Measurements from ENCODE around the gene VSX2. TPM values are rescaled to one million over a fixed set of nuclear protein-coding genes. Genes with fewer than 3 reads are reported as not detected.

Gene VSX2
- total and polyA plus RNA-seq, 2 of the 13 experiments (the other 11 are each of a cell fraction or from before 2014, with no cell fraction given) = 0.05 TPM; not detected in 1

GRCh38 chr14:74302634-74303569, 63.7 kb downstream of the VSX2 start, which contains the start of gene ABCD4 (continued):
- TF ChIP-seq ZNF749 (CRISPR knock-in tag; IDR thresholded peaks at IDR 0.05; ENCODE audit: borderline replicate concordance) (no peak), ZSCAN5A (CRISPR knock-in tag; IDR thresholded peaks at IDR 0.05; ENCODE audit: borderline replicate concordance) (0 out of 2 replicates have a peak, but pooled peaks have one; percentile 31), THAP11 (CRISPR knock-in tag; IDR thresholded peaks at IDR 0.05) (peak; percentile 89), MAFF (IDR thresholded peaks at IDR 0.05; ENCODE audit: low read depth, low read length) (no peak), TCF12 (IDR thresholded peaks at IDR 0.05) (no peak), TCF12 (CRISPR knock-in tag; IDR thresholded peaks at IDR 0.05) (peak; percentile 53; the same call in 1 of the 2 replicates), PRPF4 (IDR thresholded peaks at IDR 0.05; ENCODE audit: low read depth, low read length, poor library complexity, severe bottlenecking) (no peak), SMARCC2 (IDR thresholded peaks at IDR 0.05) (no peak), SMAD9 (CRISPR knock-in tag; IDR thresholded peaks at IDR 0.05) (no peak), EHMT2 (IDR thresholded peaks at IDR 0.05; ENCODE audit: borderline replicate concordance, low read depth, low read length) (no peak), ZBTB49 (CRISPR knock-in tag; IDR thresholded peaks at IDR 0.05; ENCODE audit: borderline replicate concordance) (no peak), ZNF782 (CRISPR knock-in tag; IDR thresholded peaks at IDR 0.05; ENCODE audit: borderline replicate concordance) (no peak; the same call in 1 of the 2 replicates), TIGD3 (CRISPR knock-in tag; IDR thresholded peaks at IDR 0.05; ENCODE audit: borderline replicate concordance) (peak; percentile 56; the same call in 1 of the 2 replicates), ZNF629 (CRISPR knock-in tag; conservative IDR thresholded peaks at IDR 0.05) (peak; percentile 10; the same call in 1 of the 2 replicates), MLX (CRISPR knock-in tag; IDR thresholded peaks at IDR 0.05) (no peak), POLR2A (IDR thresholded peaks at IDR 0.05; ENCODE audit: insufficient read depth in 1 of 2, low read depth in 2 of 2, low read length in 2 of 2) (peak; percentile 97), TAF1 (CRISPR knock-in tag; IDR thresholded peaks at IDR 0.05) (peak; percentile 97), SCMH1 (CRISPR knock-in tag; IDR thresholded peaks at IDR 0.05; ENCODE audit: borderline replicate concordance) (no peak), TEAD3 (CRISPR knock-in tag; optimal IDR thresholded peaks at IDR 0.05; ENCODE audit: borderline replicate concordance) (peak; percentile 15), SRSF9 (IDR thresholded peaks at IDR 0.05; ENCODE audit: borderline replicate concordance, insufficient read depth, low read depth, low read length, poor library complexity, severe bottlenecking) (no peak), TFE3 (CRISPR knock-in tag; IDR thresholded peaks at IDR 0.05) (0 out of 2 replicates have a peak, but pooled peaks have one; percentile 42), DNMT1 (CRISPR knock-in tag; IDR thresholded peaks at IDR 0.05) (no peak)

All from HepG2 (cell line).